Mucosa of rectum (tissue), 2 donors: ENCODE results near the gene QSER1.

ENCODE experiments used
- H3K27ac ChIP-seq, 2 donors: one replicate each; pipeline ENCODE4 v1.7.0; 2013; ENCODE audit warnings: inconsistent platforms in 2 of 2, low read depth in 2 of 2, low read length in 2 of 2
- H3K27me3 ChIP-seq, 2 donors: one replicate each; pipeline ENCODE4 v1.7.0; 2013; ENCODE audit warnings: low read length in 2 of 2; ENCODE audit not compliant: control insufficient read depth in 2 of 2, insufficient read depth in 2 of 2
- H3K36me3 ChIP-seq, 2 donors: one replicate each; pipeline ENCODE4 v1.7.0; 2013; ENCODE audit warnings: low read length in 2 of 2; ENCODE audit not compliant: control insufficient read depth in 2 of 2, insufficient read depth in 2 of 2
- H3K4me1 ChIP-seq, 2 donors: one replicate each; pipeline ENCODE4 v1.7.0; 2013; ENCODE audit warnings: low read length in 2 of 2, mild to moderate bottlenecking in 1 of 2; ENCODE audit not compliant: control insufficient read depth in 2 of 2, insufficient read depth in 2 of 2
- H3K4me3 ChIP-seq, 2 donors: one replicate each; pipeline ENCODE4 v1.7.0; 2013; ENCODE audit warnings: low read length in 2 of 2
- H3K9ac ChIP-seq, 2 donors: one replicate each; pipeline ENCODE4 v1.7.0; 2013; ENCODE audit warnings: low read length in 2 of 2, low read depth in 1 of 2, mild to moderate bottlenecking in 1 of 2
- H3K9me3 ChIP-seq, 2 donors: one replicate each; pipeline ENCODE4 v1.7.0; 2013; ENCODE audit warnings: low read length in 2 of 2; ENCODE audit not compliant: control insufficient read depth in 2 of 2
- donor health status: healthy.
- donor health status: Normal muscosa, but diverticular disease.

Gene QSER1

DNA sequence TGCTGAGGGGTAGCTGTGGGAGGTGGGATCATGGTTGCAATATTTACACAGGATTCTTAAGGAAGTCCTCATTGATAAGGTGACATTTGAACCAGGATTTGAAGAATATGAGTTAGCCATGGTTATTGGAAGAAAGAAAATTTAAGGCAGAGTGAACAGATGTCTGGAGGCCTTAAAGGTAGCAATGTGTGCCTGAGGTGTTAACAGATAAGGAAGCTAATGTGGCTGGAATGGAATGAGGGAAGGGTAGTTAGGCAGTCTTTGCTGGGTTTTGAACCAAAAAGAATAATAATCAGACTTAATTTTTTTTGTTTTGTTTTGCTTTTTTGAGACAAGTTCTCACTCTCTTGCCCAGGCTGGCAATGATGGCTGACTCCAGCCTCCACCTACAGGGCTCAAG lies 113.4 kb downstream of the QSER1 start:
- H3K4me1 ChIP-seq: no peaks in the 10 kb centered on the region
- H3K27ac ChIP-seq: no peak overlapping the region
- H3K27me3 ChIP-seq: no peaks in the 10 kb centered on the region
- no peaks in the 10 kb centered on the region for H3K36me3 ChIP-seq
- no peak overlapping the region for H3K4me3 ChIP-seq
- no peak overlapping the region for H3K9ac ChIP-seq
- no peaks in the 10 kb centered on the region for H3K9me3 ChIP-seq

DNA sequence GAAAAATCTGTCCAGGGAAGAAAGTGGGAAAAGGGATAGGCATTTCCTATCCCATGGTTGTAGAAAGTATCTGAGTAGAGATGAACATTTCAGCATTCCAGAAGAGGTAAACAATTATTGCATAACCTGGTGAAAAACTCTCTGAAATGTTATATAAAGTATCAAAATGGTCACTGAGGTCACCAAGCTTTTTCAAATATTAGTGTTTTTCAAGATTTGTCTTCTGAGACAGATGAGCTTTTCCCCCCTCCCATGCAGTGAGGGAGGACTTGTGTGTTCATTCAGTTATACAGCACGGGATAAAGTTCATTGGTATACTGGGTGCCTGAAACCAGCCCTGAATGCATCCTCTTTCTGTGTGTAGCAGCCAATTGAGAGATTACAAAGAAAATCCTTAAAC lies 121.1 kb downstream of the QSER1 start:
- Histone ChIP-seq H3K4me3 (no peak overlapping the region), H3K9ac (no peak overlapping the region), H3K27me3 (peaks cover 0 to 3% of the 10 kb centered on the region in 2 donors), H3K9me3 (no peaks in the 10 kb centered on the region), H3K4me1 (peaks cover 11% of the 10 kb centered on the region in 2 donors), H3K36me3 (no peaks in the 10 kb centered on the region), H3K27ac (no peak overlapping the region)

DNA sequence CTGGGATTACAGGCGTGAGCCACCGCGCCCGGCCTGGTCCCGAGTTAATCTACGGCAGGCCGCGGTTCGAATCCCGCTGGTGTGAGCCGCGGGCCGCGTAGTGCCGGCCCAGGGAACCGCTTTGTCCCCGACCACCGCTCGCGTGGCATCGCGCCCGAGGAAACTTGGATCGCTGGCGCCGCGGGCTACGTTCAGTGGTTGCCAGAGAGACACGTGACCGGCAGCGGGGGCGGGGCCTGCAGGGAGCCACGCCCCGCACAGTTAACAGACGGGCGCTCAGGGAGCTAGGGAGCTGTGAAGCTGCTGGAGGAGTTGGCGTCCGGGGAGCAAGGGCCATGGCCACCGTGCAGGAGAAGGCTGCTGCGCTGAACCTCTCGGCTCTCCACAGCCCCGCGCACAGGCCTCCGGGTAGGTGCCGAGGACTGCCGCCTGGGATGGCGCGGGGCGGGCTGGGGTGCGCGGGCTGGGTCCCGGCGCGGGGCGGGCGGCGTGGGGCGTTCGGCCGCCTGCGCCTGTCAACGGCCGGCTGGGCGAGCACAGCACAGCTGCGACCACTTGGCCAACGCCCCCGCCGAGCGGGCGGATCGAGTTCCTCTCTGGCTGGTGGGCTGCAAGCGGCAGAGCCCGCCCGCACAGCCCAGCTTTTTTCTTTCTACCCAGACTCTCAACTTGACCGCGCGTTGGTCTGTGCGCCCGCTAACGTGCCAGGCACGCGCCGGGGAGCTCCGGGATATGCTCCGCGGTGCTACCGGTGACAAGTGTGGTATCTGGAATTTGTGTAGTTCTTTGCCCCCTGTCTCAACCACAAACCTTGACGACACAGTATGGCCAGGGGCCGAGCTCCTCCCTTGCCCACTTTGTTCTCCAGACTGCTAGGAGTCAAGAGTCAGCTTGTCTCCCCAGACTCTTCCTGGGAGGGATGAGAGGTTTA lies 123.3 kb downstream of the QSER1 start, which contains the start of gene DEPDC7:
DEPDC7 (plus strand) TSS at position 258 of the 931 bp plus-strand sequence; CDS start at position 336, 78 bp downstream.
- Histone ChIP-seq H3K9me3 (no peaks in the 10 kb centered on the region), H3K27me3 (peaks cover 0 to 3% of the 10 kb centered on the region in 2 donors), H3K9ac (peak within 1 kb of the TSS; percentile 41 to 64), H3K4me3 (peak within 1 kb of the TSS; percentile 66 to 77), H3K4me1 (peaks cover 11% of the 10 kb centered on the region in 2 donors), H3K27ac (peak within 1 kb of the TSS; percentile 36 to 43), H3K36me3 (no peaks in the 10 kb centered on the region)

DNA sequence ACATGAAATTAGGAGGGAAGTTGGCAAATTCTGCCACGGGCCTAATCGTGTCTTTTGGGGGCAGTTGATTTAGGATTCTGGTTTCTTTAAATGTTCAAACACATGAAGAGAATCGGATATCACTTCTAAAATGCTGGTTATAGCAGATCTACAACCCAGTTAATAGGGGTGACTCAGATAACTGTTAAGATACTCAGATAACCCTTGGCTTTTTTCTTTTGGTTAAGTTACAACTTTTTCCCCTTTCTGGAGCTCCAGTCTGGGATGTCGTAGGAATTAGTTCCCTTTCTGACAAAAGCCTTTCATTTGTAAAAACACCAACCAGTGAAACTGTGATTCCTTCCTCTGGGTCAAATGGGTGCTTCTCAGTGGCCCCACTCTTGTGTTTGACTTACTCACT lies 124.0 kb downstream of the QSER1 start:
- no peak overlapping the region for H3K27ac ChIP-seq

DNA sequence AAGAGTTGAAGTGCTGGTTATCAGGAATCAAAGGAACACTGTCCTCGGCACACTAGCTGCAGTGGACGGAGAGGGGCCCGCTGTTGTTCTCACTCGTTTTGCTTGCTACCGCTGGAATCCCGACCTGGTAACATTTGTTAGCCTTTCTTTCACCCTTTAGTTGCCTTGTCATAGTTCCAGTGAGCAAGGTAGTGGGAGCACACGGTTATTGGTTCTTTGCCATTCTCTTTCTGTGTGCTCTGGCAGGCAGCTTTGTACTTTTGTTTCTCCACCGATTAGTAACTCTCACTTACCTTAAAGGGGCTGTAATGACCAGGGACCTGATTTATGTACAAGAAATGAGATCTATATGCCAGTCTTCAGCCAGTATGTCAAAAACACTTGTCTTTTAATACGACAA lies 124.9 kb downstream of the QSER1 start:
- Histone ChIP-seq H3K27ac (no peak overlapping the region), H3K9me3 (no peaks in the 10 kb centered on the region), H3K4me3 (peak overlapping the region in 1 of 2 donors; percentile 41), H3K36me3 (no peaks in the 10 kb centered on the region), H3K4me1 (peaks cover 2 to 3% of the 10 kb centered on the region in 2 donors), H3K9ac (no peak overlapping the region), H3K27me3 (peaks cover 0 to 3% of the 10 kb centered on the region in 2 donors)

More for the DNA sequence above, 124.0 kb downstream of the QSER1 start:
- H3K27me3 ChIP-seq: peaks cover 0 to 3% of the 10 kb centered on the region in 2 donors
- H3K4me3 ChIP-seq: peak overlapping the region; percentile 66 to 77
- no peaks in the 10 kb centered on the region for H3K36me3 ChIP-seq
- peaks cover 6 to 7% of the 10 kb centered on the region in 2 donors for H3K4me1 ChIP-seq
- peak overlapping the region in 1 of 2 donors; percentile 64 for H3K9ac ChIP-seq
- H3K9me3 ChIP-seq: no peaks in the 10 kb centered on the region

DNA sequence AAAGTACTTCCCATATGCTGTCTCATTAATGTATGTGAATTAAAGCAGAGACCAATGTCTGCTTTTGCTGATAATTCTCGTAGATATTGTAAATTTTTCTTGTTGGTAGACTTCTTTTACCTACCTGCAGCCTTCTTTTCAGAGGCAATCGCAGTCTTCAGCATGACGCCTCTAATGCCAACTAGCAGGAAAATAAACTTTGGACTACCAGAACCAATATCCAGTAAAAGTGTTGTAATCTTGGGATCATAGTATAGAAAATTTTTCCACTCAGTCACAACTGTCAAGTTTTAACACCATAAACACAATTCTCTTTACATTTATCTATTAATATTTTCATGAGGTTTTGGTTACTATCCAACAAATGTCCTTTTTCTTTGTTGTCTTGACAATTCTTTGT lies 125.4 kb downstream of the QSER1 start:
- Histone ChIP-seq H3K27ac (no peak overlapping the region), H3K9ac (no peak overlapping the region), H3K27me3 (peaks cover 0 to 3% of the 10 kb centered on the region in 2 donors), H3K9me3 (no peaks in the 10 kb centered on the region), H3K4me1 (peaks cover 2 to 4% of the 10 kb centered on the region in 2 donors), H3K36me3 (no peaks in the 10 kb centered on the region), H3K4me3 (no peak overlapping the region)

DNA sequence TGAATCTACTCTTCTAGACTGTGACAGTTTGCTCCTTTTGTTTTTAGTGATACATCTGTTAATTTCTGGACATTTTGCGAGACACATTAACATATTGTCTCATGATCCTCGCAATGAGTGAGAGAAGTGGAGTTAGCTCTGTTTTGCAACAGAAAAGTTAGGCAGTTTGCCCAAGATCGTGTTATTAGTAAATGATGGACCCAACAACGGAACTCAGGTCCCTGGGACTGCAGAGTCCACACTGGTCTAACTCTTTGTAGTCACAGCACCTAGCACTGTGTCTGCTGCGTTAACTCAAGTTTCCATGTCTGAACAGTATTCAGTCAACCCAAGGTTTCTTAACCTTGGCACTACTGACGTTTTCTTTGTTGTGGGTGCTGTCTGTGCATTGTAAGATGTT lies 126.2 kb downstream of the QSER1 start:
- Histone ChIP-seq H3K27ac (no peak overlapping the region), H3K4me1 (peaks cover 2 to 4% of the 10 kb centered on the region in 2 donors), H3K4me3 (no peak overlapping the region), H3K27me3 (peaks cover 0 to 3% of the 10 kb centered on the region in 2 donors), H3K9ac (no peak overlapping the region), H3K36me3 (no peaks in the 10 kb centered on the region), H3K9me3 (no peaks in the 10 kb centered on the region)

DNA sequence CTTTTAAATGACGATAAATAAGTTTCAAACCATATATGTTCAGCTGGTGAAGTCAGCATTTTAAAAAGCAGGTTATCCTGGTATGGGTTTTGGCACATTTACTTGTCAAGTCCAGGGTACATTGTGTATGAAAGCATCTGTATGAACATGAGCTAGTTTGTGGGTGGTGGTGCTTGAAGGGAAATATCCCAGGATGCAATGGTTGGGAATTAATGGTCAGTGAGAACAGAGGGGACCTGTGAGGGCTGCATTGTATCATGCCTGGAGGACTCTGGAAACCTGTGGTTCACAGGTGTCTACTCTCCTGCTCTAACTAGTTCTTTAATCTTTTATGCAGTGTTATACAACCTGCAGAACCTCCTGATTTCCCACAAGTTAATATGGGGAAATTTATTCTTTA lies 128.9 kb downstream of the QSER1 start:
- H3K27me3 ChIP-seq: peaks cover 0 to 3% of the 10 kb centered on the region in 2 donors
- H3K36me3 ChIP-seq: no peaks in the 10 kb centered on the region
- no peaks in the 10 kb centered on the region for H3K9me3 ChIP-seq
- H3K9ac ChIP-seq: no peak overlapping the region
- H3K4me3 ChIP-seq: no peak overlapping the region
- no peak overlapping the region for H3K27ac ChIP-seq
- H3K4me1 ChIP-seq: peaks cover 0 to 4% of the 10 kb centered on the region in 2 donors

DNA sequence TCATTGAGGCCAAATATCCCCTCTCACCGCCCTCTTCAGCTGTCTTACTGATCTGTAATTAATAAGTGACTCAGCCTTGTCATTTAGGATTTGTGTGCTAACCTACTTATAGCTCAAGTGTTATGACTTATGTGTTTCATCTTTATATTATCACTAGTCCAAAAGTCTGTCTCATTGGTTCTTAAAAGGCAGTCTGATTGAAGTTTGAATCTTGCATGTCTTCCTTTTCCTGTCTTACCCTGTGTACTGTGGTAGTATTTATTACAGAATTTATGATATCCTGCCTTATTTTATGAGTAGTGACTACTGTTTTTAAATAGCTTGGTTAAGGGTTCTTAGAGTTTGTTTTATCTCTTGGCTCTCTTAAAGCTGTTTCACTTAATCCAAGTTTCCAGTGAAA lies 129.3 kb downstream of the QSER1 start:
- Histone ChIP-seq H3K4me3 (no peak overlapping the region), H3K9ac (no peak overlapping the region), H3K36me3 (no peaks in the 10 kb centered on the region), H3K9me3 (no peaks in the 10 kb centered on the region), H3K27ac (no peak overlapping the region), H3K27me3 (peaks cover 0 to 3% of the 10 kb centered on the region in 2 donors), H3K4me1 (peaks cover 0 to 4% of the 10 kb centered on the region in 2 donors)

DNA sequence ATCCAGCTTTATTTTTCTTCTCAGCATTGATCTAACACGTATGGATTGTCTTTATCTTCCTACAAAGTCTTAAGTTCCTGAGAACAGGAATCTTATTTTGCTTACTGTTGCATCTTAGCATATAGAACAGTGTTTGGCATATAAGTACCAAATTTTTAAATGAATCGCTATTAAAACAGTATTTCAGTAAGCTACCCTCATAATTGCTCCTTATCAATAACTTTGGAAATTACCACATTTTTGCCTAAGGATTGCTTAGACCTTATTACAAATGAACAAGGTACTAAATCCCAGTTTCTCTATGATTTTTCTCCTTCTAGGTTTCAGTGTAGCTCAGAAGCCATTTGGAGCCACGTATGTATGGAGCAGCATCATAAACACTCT lies 132.7 kb downstream of the QSER1 start:
- Histone ChIP-seq H3K36me3 (no peaks in the 10 kb centered on the region), H3K4me1 (peaks cover 0 to 4% of the 10 kb centered on the region in 2 donors), H3K27me3 (no peaks in the 10 kb centered on the region), H3K9ac (no peak overlapping the region), H3K27ac (no peak overlapping the region), H3K9me3 (no peaks in the 10 kb centered on the region), H3K4me3 (no peak overlapping the region)
